ENCODE data around the gene VPS8. TPM values are rescaled to one million over a fixed set of nuclear protein-coding genes. Genes with fewer than 3 reads are reported as not detected.
"Not testable (repeated sequence)": the region's sequence is repeated elsewhere in the genome, so short reads cannot be mapped to it uniquely, and the experiment has no call there.

Gene VPS8
- total and polyA plus RNA-seq, 4 donors = 4.2 to 34.9 (median 22.9) TPM

DNA sequence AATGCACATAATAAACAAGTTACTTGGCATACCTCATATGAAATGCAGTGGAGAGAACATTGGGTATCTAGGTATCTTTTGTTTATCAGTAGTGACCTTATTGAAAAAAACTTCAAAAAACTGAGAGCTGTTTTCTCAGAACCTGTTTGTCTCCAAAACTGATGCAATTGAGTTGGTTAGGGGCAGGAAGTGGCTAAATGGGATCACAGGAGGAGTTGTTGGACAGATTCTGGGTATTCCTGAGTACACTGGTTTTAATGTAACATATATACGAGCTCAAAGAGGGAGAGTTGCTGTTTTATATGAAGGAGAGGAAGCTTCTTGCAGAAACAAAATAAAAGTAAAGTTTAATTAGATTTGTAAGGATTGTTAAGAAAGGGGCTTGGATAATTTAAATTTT lies 181.4 kb downstream of the VPS8 start:
- H3K36me3 ChIP-seq (ENCODE audit: control insufficient read depth in 4 of 4, insufficient read depth in 3 of 4, low read depth in 1 of 4, low read length in 3 of 4) = peaks cover 0 to 21% (median 12%) of the 10 kb centered on the region in 4 donors
- DNase-seq (ENCODE audit: low spot score) = no peak
- no peak overlapping the region for H3K27ac ChIP-seq (ENCODE audit: low read depth in 1 of 2, low read length in 2 of 2)
- H3K4me3 ChIP-seq (ENCODE audit: low read depth in 1 of 3, low read length in 3 of 3) = no peak overlapping the region
- WGBS = 97% methylated on average over 1 of the region's 1 CpG
- TF ChIP-seq RXRA (IDR thresholded peaks at IDR 0.05) (no peak), TAF1 (conservative IDR thresholded peaks at IDR 0.05) (no peak), EGR1 (IDR thresholded peaks at IDR 0.05; ENCODE audit: low read depth in 2 of 2) (no peak), NR2F2 (IDR thresholded peaks at IDR 0.05) (no peak), SP1 (IDR thresholded peaks at IDR 0.05) (no peak), HNF4G (IDR thresholded peaks at IDR 0.05) (no peak), YY1 (IDR thresholded peaks at IDR 0.05) (no peak), JUND (IDR thresholded peaks at IDR 0.05) (no peak), FOXA2 (IDR thresholded peaks at IDR 0.05) (no peak), GABPA (IDR thresholded peaks at IDR 0.05 in 1 of 2, conservative IDR thresholded peaks at IDR 0.05 in 1 of 2) (no peak)
- TF ChIP-seq, protein P1, sequence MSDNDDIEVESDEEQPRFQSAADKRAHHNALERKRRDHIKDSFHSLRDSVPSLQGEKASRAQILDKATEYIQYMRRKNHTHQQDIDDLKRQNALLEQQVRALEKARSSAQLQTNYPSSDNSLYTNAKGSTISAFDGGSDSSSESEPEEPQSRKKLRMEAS (IDR thresholded peaks at IDR 0.05) = no peak
- TF ChIP-seq, protein P2, sequence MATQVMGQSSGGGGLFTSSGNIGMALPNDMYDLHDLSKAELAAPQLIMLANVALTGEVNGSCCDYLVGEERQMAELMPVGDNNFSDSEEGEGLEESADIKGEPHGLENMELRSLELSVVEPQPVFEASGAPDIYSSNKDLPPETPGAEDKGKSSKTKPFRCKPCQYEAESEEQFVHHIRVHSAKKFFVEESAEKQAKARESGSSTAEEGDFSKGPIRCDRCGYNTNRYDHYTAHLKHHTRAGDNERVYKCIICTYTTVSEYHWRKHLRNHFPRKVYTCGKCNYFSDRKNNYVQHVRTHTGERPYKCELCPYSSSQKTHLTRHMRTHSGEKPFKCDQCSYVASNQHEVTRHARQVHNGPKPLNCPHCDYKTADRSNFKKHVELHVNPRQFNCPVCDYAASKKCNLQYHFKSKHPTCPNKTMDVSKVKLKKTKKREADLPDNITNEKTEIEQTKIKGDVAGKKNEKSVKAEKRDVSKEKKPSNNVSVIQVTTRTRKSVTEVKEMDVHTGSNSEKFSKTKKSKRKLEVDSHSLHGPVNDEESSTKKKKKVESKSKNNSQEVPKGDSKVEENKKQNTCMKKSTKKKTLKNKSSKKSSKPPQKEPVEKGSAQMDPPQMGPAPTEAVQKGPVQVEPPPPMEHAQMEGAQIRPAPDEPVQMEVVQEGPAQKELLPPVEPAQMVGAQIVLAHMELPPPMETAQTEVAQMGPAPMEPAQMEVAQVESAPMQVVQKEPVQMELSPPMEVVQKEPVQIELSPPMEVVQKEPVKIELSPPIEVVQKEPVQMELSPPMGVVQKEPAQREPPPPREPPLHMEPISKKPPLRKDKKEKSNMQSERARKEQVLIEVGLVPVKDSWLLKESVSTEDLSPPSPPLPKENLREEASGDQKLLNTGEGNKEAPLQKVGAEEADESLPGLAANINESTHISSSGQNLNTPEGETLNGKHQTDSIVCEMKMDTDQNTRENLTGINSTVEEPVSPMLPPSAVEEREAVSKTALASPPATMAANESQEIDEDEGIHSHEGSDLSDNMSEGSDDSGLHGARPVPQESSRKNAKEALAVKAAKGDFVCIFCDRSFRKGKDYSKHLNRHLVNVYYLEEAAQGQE (IDR thresholded peaks at IDR 0.05) = no peak
- TF ChIP-seq, protein P3, sequence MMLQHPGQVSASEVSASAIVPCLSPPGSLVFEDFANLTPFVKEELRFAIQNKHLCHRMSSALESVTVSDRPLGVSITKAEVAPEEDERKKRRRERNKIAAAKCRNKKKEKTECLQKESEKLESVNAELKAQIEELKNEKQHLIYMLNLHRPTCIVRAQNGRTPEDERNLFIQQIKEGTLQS (IDR thresholded peaks at IDR 0.05) = no peak
- no peaks in the 10 kb centered on the region for H3K27me3 ChIP-seq (ENCODE audit: control insufficient read depth in 4 of 4, insufficient read depth in 4 of 4, low read length in 3 of 4)
- H3K9ac ChIP-seq (ENCODE audit: low read depth in 1 of 2, low read length in 2 of 2) = no peak overlapping the region
- H3K9me3 ChIP-seq (ENCODE audit: control insufficient read depth in 4 of 4, low read length in 3 of 4) = no peaks in the 10 kb centered on the region
- no peaks in the 10 kb centered on the region for H3K4me1 ChIP-seq (ENCODE audit: control insufficient read depth in 4 of 4, insufficient read depth in 4 of 4, low read length in 3 of 4)

DNA sequence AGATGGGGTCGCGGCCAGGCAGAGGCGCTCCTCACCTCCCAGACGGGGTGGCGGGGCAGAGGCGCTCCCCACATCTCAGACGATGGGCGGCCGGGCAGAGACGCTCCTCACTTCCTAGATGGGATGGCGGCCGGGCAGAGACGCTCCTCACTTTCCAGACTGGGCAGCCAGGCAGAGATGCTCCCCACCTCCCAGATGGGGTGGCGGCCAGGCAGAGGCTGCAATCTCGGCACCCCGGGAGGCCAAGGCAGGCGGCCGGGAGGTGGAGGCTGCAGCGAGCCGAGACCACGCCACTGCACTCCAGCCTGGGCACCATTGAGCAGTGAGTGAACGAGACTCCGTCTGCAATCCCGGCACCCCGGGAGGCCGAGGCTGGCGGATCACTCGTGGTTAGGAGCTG lies 191.9 kb downstream of the VPS8 start:
- H3K4me3 ChIP-seq (ENCODE audit: low read depth in 1 of 3, low read length in 3 of 3); H3K27me3 ChIP-seq (ENCODE audit: control insufficient read depth in 4 of 4, insufficient read depth in 4 of 4, low read length in 3 of 4); H3K27ac ChIP-seq (ENCODE audit: low read depth in 1 of 2, low read length in 2 of 2); H3K9ac ChIP-seq (ENCODE audit: low read depth in 1 of 2, low read length in 2 of 2); H3K4me1 ChIP-seq (ENCODE audit: control insufficient read depth in 4 of 4, insufficient read depth in 4 of 4, low read length in 3 of 4); H3K9me3 ChIP-seq (ENCODE audit: control insufficient read depth in 4 of 4, low read length in 3 of 4); DNase-seq (ENCODE audit: low spot score): not testable (repeated sequence)
- peaks cover 0 to 18% (median 13%) of the 10 kb centered on the region in 4 donors for H3K36me3 ChIP-seq (ENCODE audit: control insufficient read depth in 4 of 4, insufficient read depth in 3 of 4, low read depth in 1 of 4, low read length in 3 of 4)
- WGBS = 98% methylated on average over 25 of the region's 28 CpGs

DNA sequence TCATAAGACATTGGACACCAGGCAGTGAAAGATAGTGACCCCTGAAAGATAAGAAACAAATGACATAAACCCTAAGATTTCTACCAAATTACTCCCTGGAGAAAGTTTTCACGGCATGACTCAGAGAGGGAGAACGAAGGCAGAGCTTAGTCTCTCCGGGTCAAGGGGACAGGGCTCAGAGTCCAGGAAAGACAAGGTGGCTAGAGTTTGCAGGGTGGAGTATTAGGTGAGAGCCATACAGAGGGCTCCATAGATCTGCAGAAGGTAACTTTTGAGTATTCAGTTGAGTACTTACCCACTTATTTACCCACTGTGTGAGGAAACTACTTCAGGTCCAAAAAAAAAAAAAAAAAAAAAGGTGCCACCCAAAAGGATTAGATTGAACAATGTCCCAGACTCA lies 197.7 kb downstream of the VPS8 start:
- WGBS = 98% methylated on average over 3 of the region's 3 CpGs
- Histone ChIP-seq H3K4me1 (ENCODE audit: control insufficient read depth in 4 of 4, insufficient read depth in 4 of 4, low read length in 3 of 4) (no peaks in the 10 kb centered on the region), H3K27me3 (ENCODE audit: control insufficient read depth in 4 of 4, insufficient read depth in 4 of 4, low read length in 3 of 4) (no peaks in the 10 kb centered on the region), H3K27ac (ENCODE audit: low read depth in 1 of 2, low read length in 2 of 2) (no peak overlapping the region), H3K36me3 (ENCODE audit: control insufficient read depth in 4 of 4, insufficient read depth in 3 of 4, low read depth in 1 of 4, low read length in 3 of 4) (peaks cover 0 to 4% (median under 1%) of the 10 kb centered on the region in 4 donors), H3K9ac (ENCODE audit: low read depth in 1 of 2, low read length in 2 of 2) (no peak overlapping the region), H3K4me3 (ENCODE audit: low read depth in 1 of 3, low read length in 3 of 3) (no peak overlapping the region), H3K9me3 (ENCODE audit: control insufficient read depth in 4 of 4, low read length in 3 of 4) (peaks cover 0 to 7% (median 0%) of the 10 kb centered on the region in 4 donors)
- DNase-seq (ENCODE audit: low spot score) = no peak
- TF ChIP-seq, protein P4, sequence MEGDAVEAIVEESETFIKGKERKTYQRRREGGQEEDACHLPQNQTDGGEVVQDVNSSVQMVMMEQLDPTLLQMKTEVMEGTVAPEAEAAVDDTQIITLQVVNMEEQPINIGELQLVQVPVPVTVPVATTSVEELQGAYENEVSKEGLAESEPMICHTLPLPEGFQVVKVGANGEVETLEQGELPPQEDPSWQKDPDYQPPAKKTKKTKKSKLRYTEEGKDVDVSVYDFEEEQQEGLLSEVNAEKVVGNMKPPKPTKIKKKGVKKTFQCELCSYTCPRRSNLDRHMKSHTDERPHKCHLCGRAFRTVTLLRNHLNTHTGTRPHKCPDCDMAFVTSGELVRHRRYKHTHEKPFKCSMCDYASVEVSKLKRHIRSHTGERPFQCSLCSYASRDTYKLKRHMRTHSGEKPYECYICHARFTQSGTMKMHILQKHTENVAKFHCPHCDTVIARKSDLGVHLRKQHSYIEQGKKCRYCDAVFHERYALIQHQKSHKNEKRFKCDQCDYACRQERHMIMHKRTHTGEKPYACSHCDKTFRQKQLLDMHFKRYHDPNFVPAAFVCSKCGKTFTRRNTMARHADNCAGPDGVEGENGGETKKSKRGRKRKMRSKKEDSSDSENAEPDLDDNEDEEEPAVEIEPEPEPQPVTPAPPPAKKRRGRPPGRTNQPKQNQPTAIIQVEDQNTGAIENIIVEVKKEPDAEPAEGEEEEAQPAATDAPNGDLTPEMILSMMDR (IDR thresholded peaks at IDR 0.05; ENCODE audit: low read depth, low read length, missing input control) = no peak
- TF ChIP-seq, protein P2 (IDR thresholded peaks at IDR 0.05) = no peak
- TF ChIP-seq NR2F2 (IDR thresholded peaks at IDR 0.05) (no peak), FOXA2 (IDR thresholded peaks at IDR 0.05) (no peak), JUND (IDR thresholded peaks at IDR 0.05) (no peak), TAF1 (conservative IDR thresholded peaks at IDR 0.05) (no peak), YY1 (IDR thresholded peaks at IDR 0.05) (no peak), HNF4A (conservative IDR thresholded peaks at IDR 0.05) (no peak), EGR1 (IDR thresholded peaks at IDR 0.05; ENCODE audit: low read depth in 2 of 2) (no peak), RXRA (IDR thresholded peaks at IDR 0.05) (no peak), GABPA (IDR thresholded peaks at IDR 0.05 in 1 of 2, conservative IDR thresholded peaks at IDR 0.05 in 1 of 2) (no peak), SP1 (IDR thresholded peaks at IDR 0.05) (no peak)
- TF ChIP-seq, protein P3 (IDR thresholded peaks at IDR 0.05) = no peak
- TF ChIP-seq, protein P1 (IDR thresholded peaks at IDR 0.05) = no peak

All from liver (tissue), 9 donors.